IMR-90 (cell line): Measurements from ENCODE around the gene UBP1. TPM values are rescaled to one million over a fixed set of nuclear protein-coding genes. Genes with fewer than 3 reads are reported as not detected.

ENCODE experiments used
- ATAC-seq: fragments of 200-7000 bp; cut with Tn5 transposase; 2 replicates; pipeline ENCODE4 v1.9.1; 2020; ENCODE audit warnings: low read depth, mild to moderate bottlenecking, moderate library complexity
- BruUV-seq: library from RNA; stranded (reverse); fragments of 400-500 nt; replicated peaks from 2 replicates; lab custom pipeline; 2021; lab: Mats Ljungman, UMichigan
- CTCF ChIA-PET: fragments of 300-600 bp; formaldehyde crosslinking; extraction: SDS; loops from one replicate; lab custom pipeline; 2021; ENCODE audit warnings: antibody characterized with exemption; lab: Yijun Ruan, JAX
- POLR2A ChIA-PET: fragments of 300-600 bp; sonication (Branson Sonifier 250); formaldehyde crosslinking; loops from one replicate; lab custom pipeline; 2022; ENCODE audit warnings: antibody characterized with exemption; ENCODE audit not compliant: unreplicated experiment; lab: Charles Lee
- DNase-seq: peaks from one replicate; pipeline ENCODE4 v3.0.0; 2013
- H2AFZ ChIP-seq: replicated peaks from 2 replicates; pipeline ENCODE3; 2013; ENCODE audit warnings: low read length, mild to moderate bottlenecking; ENCODE audit not compliant: poor library complexity
- H2AK5ac ChIP-seq: 2 replicates; pipeline ENCODE4 v1.6.1; 2013; ENCODE audit warnings: low read depth, low read length, inconsistent platforms
- H2AK9ac ChIP-seq: replicated peaks from 2 replicates; pipeline ENCODE3; 2013; ENCODE audit warnings: mild to moderate bottlenecking, low read depth, low read length, moderate library complexity; ENCODE audit not compliant: poor library complexity
- H2BK120ac ChIP-seq: 2 replicates; pipeline ENCODE4 v1.6.1; 2013; ENCODE audit warnings: low read depth, low read length, inconsistent platforms
- H2BK15ac ChIP-seq: 3 replicates; pipeline ENCODE4 v1.6.1; 2013; ENCODE audit warnings: low read depth, low read length, inconsistent platforms
- H2BK20ac ChIP-seq: 2 replicates; pipeline ENCODE4 v1.6.1; 2013; ENCODE audit warnings: low read depth, mild to moderate bottlenecking, inconsistent platforms, low read length, moderate library complexity
- H2BK5ac ChIP-seq: 2 replicates; pipeline ENCODE4 v1.6.1; 2013; ENCODE audit warnings: mild to moderate bottlenecking, low read depth, low read length, inconsistent platforms; ENCODE audit not compliant: poor library complexity, severe bottlenecking
- H3K14ac ChIP-seq: replicated peaks from 2 replicates; pipeline ENCODE4 v1.6.1; 2013; ENCODE audit warnings: low read depth, low read length, inconsistent platforms
- H3K18ac ChIP-seq: 2 replicates; pipeline ENCODE4 v1.6.1; 2013; ENCODE audit warnings: low read depth, low read length, control low read depth
- H3K23ac ChIP-seq: 2 replicates; pipeline ENCODE4 v1.6.1; 2013; ENCODE audit warnings: low read depth, low read length, inconsistent platforms
- H3K27ac ChIP-seq: 2 replicates; pipeline ENCODE4 v1.5.1; 2013; ENCODE audit warnings: mild to moderate bottlenecking, control low read depth, low read length; ENCODE audit not compliant: insufficient read depth
- H3K27me3 ChIP-seq: 2 replicates; pipeline ENCODE4 v1.6.1; 2013; ENCODE audit warnings: low read length; ENCODE audit not compliant: control insufficient read depth, insufficient read depth
- H3K36me3 ChIP-seq: 2 replicates; pipeline ENCODE4 v1.6.1; 2013; ENCODE audit warnings: low read length, mixed read lengths; ENCODE audit not compliant: control insufficient read depth, insufficient read depth
- H3K4ac ChIP-seq: 2 replicates; pipeline ENCODE4 v1.6.1; 2013; ENCODE audit warnings: low read depth, low read length, inconsistent platforms
- H3K4me1 ChIP-seq: 2 replicates; pipeline ENCODE4 v1.6.1; 2013; ENCODE audit warnings: low read length, mixed read lengths; ENCODE audit not compliant: control insufficient read depth, insufficient read depth
- H3K4me2 ChIP-seq: 2 replicates; pipeline ENCODE4 v1.6.1; 2013; ENCODE audit warnings: low read depth, mild to moderate bottlenecking, control low read depth, low read length, moderate library complexity
- H3K4me3 ChIP-seq: 2 replicates; pipeline ENCODE4 v1.5.1; 2013; ENCODE audit warnings: low read depth, mild to moderate bottlenecking, control low read depth, low read length, moderate library complexity; ENCODE audit not compliant: insufficient read depth
- H3K56ac ChIP-seq: 2 replicates; pipeline ENCODE4 v1.6.1; 2013; ENCODE audit warnings: low read length, inconsistent platforms; ENCODE audit not compliant: insufficient read depth; ENCODE audit errors: extremely low read depth
- H3K79me1 ChIP-seq, 2 experiments: 2 replicates each; pipeline ENCODE4 v1.6.1; 2013; ENCODE audit warnings: low read length in 2 of 2, inconsistent platforms in 1 of 2, low read depth in 1 of 2
- H3K9ac ChIP-seq: 2 replicates; pipeline ENCODE4 v1.6.1; 2013; ENCODE audit warnings: low read depth, low read length, control low read depth
- H3K9me1 ChIP-seq: 2 replicates; pipeline ENCODE4 v1.6.1; 2013; ENCODE audit warnings: low read length, inconsistent platforms; ENCODE audit not compliant: insufficient read depth
- H3K9me3 ChIP-seq: 2 replicates; pipeline ENCODE4 v1.6.1; 2013; ENCODE audit warnings: low read length; ENCODE audit not compliant: control insufficient read depth, insufficient read depth
- H4K20me1 ChIP-seq: 2 replicates; pipeline ENCODE4 v1.6.1; 2013; ENCODE audit warnings: low read length, inconsistent platforms; ENCODE audit not compliant: insufficient read depth
- H4K5ac ChIP-seq: 2 replicates; pipeline ENCODE4 v1.6.1; 2013; ENCODE audit warnings: mild to moderate bottlenecking, low read depth, low read length, control low read depth
- H4K8ac ChIP-seq, 2 experiments: 2 replicates each; pipeline ENCODE4 v1.6.1; 2013; ENCODE audit warnings: low read depth in 2 of 2, low read length in 2 of 2, control low read depth in 1 of 2, inconsistent platforms in 1 of 2
- H4K91ac ChIP-seq: 2 replicates; pipeline ENCODE4 v1.6.1; 2013; ENCODE audit warnings: low read depth, low read length, inconsistent platforms; ENCODE audit not compliant: insufficient read depth
- FOS ChIP-seq: fragments of 150-350 bp; IDR thresholded peaks from 2 replicates; pipeline ENCODE4 v1.6.1; 2016; ENCODE audit warnings: low read depth, low read length
- NFE2L2 ChIP-seq: fragments of 150-350 bp; IDR thresholded peaks from 2 replicates; pipeline ENCODE4 v1.6.1; 2016; ENCODE audit warnings: low read depth, mild to moderate bottlenecking, low read length
- RAD21 ChIP-seq: IDR thresholded peaks from 2 replicates; pipeline ENCODE4 v1.6.1; 2012; ENCODE audit warnings: low read length, improper control_type of control experiment
- USF2 ChIP-seq: fragments of 150-350 bp; IDR thresholded peaks from 2 replicates; pipeline ENCODE4 v1.6.1; 2017; ENCODE audit warnings: mild to moderate bottlenecking, antibody characterized with exemption, low read length, low read depth
- WGBS, 2 experiments: methylation state at CpG; one replicate each; pipeline versions ENCODE4 v1.1.5 to v1.1.7; 2013; ENCODE audit warnings: missing lambda C conversion rate in 2 of 2; ENCODE audit not compliant: insufficient read length in 1 of 2; ENCODE audit errors: extremely low coverage in 2 of 2; 5-methylcytosine and 5-hydroxymethylcytosine counted together
- dilution Hi-C: fragments of 300-500 bp; cut with HindIII; formaldehyde crosslinking; loops from one replicate; pipeline ENCODE4 v1.14.3; 2018; ENCODE audit warnings: low sequenced_read_pairs; ENCODE audit not compliant: unreplicated experiment
- in situ Hi-C: fragments of 300-500 bp; cut with MboI; formaldehyde crosslinking; loops from 3 replicates; pipeline ENCODE4 v1.14.3; 2019; ENCODE audit warnings: low sequenced_read_pairs, inconsistent platforms, mixed read lengths
- intact Hi-C: fragments of 100-400 bp; cut with micrococcal nuclease; formaldehyde crosslinking; loops from 2 replicates; pipeline ENCODE4 v1.10.0; 2022
- polyA plus RNA-seq, 3 experiments: library from polyadenylated mRNA; depleted of rRNA; stranded (reverse); fragments of >200 nt; gene quantifications; 2 replicates each; pipeline ENCODE4 v1.2.3, GENCODE V29; 2012; ENCODE audit warnings: low replicate concordance in 1 of 3
- total RNA-seq: library from RNA; depleted of rRNA; stranded (reverse); fragments of >200 nt; gene quantifications from 2 replicates; pipeline ENCODE4 v1.2.3, GENCODE V29; 2012

The UBP1 gene
- total and polyA plus RNA-seq, 2 of the 4 experiments (the other 2 are of a cell fraction), result 56.3 to 73.8 TPM

DNA sequence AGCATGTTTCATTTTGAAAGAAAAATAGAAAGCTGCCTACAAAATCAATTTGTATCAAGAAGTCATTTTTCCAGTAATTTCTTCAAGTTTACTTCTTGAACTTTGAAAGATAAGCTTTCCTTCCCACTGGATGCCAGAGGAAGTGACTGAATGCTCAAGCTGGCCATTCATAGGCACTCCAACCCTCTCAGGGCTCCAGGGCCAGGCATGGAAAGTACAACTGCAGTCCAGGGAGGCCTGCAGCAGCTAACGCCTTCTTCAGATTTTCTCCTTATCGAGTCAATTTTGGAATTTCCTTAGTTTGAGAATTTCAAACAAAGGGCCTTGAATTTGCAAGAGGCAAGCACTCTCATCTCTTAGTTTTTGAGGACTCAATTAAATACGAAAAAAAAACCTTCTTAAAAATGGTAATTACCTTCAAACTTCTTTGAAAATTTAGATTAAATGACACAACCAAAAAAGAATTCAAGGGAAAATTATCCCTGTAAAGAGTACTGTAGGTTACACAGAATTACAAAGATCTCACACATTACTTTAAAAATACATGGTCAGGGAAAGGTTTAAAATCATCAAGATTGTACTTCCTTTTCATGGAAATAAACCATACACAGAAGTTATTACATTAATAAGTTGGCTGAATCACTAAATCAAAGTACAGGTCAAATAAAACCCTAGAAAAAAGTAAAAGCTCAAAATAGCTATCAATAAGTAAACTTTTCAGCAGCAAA, 2.5 kb downstream of the UBP1 start:
- no peaks in the 10 kb centered on the region for H3K9me3 ChIP-seq
- no peak overlapping the region for H4K8ac ChIP-seq
- peak; percentile 77 for DNase-seq
- peak overlapping the region; percentile 86; the same call in 1 of the 2 replicates for H3K9ac ChIP-seq
- H3K14ac ChIP-seq, result peak overlapping the region; percentile 85; the same call in 1 of the 2 replicates
- H3K27me3 ChIP-seq, result no peaks in the 10 kb centered on the region
- peak overlapping the region; percentile 1; the same call in 1 of the 2 replicates for H3K18ac ChIP-seq
- no peak for ATAC-seq
- no peak overlapping the region for H2BK120ac ChIP-seq
- no peak overlapping the region for H4K91ac ChIP-seq
- 0 out of 2 replicates have a peak overlapping the region, but pooled peaks have one; percentile 2 for H4K5ac ChIP-seq
- no peak overlapping the region for H2AK5ac ChIP-seq
- BruUV-seq, result no TSS peak
- H3K56ac ChIP-seq, result no peak overlapping the region
- in situ Hi-C loops (no loop called here), dilution Hi-C loops (no loop called here), intact Hi-C loops (loop anchor here (5.0 kb wide), 2 partner anchors 45 to 280 kb away; partner anchors contain the start of gene CLASP2)
- H2BK15ac ChIP-seq, result no peak overlapping the region
- peaks cover 54% of the 10 kb centered on the region for H4K20me1 ChIP-seq
- TF ChIP-seq USF2 (no peak), RAD21 (no peak), FOS (peak; percentile 59; the same call in 1 of the 2 replicates), NFE2L2 (no peak)
- H2AFZ ChIP-seq, result no peak overlapping the region
- no peak overlapping the region for H3K27ac ChIP-seq
- H3K23ac ChIP-seq, result peak overlapping the region; percentile 80; the same call in 1 of the 2 replicates
- H3K36me3 ChIP-seq, result no peaks in the 10 kb centered on the region
- H3K79me1 ChIP-seq, result peaks cover 6 to 31% of the 10 kb centered on the region in 2 experiments; a peak in 2 of 4 replicates
- ChIA-PET CTCF (interaction anchor here (2.0 kb wide), 1 partner anchor 65 kb away, joined by 7 read pairs; no protein-coding TSS in a partner anchor), POLR2A (no interaction called here)
- peak overlapping the region; percentile 84 for H2BK5ac ChIP-seq
- peak overlapping the region; percentile 82 for H3K4me2 ChIP-seq
- H3K4me3 ChIP-seq, result peak overlapping the region; percentile 73; the same call in 1 of the 2 replicates
- H2AK9ac ChIP-seq, result no peak overlapping the region
- peaks cover 5% of the 10 kb centered on the region for H3K4me1 ChIP-seq
- peaks cover 6% of the 10 kb centered on the region for H3K9me1 ChIP-seq
- H2BK20ac ChIP-seq, result no peak overlapping the region
- WGBS, 2 experiments, result no CpG with 5 or more reads among the region's 3 CpGs
- no peak overlapping the region for H3K4ac ChIP-seq
